Ureter (tissue), 1 donor: ENCODE results near the gene ISLR2. TPM values are rescaled to one million over a fixed set of nuclear protein-coding genes. Genes with fewer than 3 reads are reported as not detected.

Experiments
- DNase-seq: peaks from one replicate; pipeline ENCODE4 v3.0.0-alpha.2; 2020; ENCODE audit warnings: low spot score
- total RNA-seq: library from RNA; stranded (reverse); gene quantifications from one replicate; pipeline ENCODE4 v1.2.4, GENCODE V29; 2023
- donor health status: DM: yes; HTN: yes; CAD: no.

Gene ISLR2
- total RNA-seq, 1 donor from 2014 or later, result 0.21 TPM

- no peak for DNase-seq
Measured at GRCh38 chr15:74176262-74177214, 46.2 kb downstream of the ISLR2 start.

GRCh38 chr15:74178326-74179100, 48.1 kb downstream of the ISLR2 start:
- no peak for DNase-seq

GRCh38 chr15:74179101-74179841, 48.9 kb downstream of the ISLR2 start:
- peak; percentile 74 for DNase-seq

GRCh38 chr15:74179983-74180880, 49.8 kb downstream of the ISLR2 start:
- DNase-seq, result no peak

- DNase-seq, result no peak
Measured at GRCh38 chr15:74180881-74181602, 50.7 kb downstream of the ISLR2 start.

GRCh38 chr15:74182131-74182530, 51.7 kb downstream of the ISLR2 start:
- no peak for DNase-seq

GRCh38 chr15:74184582-74185091, 54.3 kb downstream of the ISLR2 start:
- DNase-seq, result no peak

GRCh38 chr15:74185710-74186348, 55.4 kb downstream of the ISLR2 start:
- DNase-seq, result no peak

Other genes with a start within 250 kb of the ISLR2 start
- gene LOXL1, start 204.1 kb upstream of the ISLR2 start, total RNA-seq, result 30.9 TPM
- gene STOML1, start 138.3 kb upstream of the ISLR2 start, total RNA-seq, result 15.0 TPM
- gene PML, start 135.9 kb upstream of the ISLR2 start, total RNA-seq, result 102 TPM
- gene GOLGA6A, start 48.0 kb upstream of the ISLR2 start, total RNA-seq, result not detected
- 37.4 TPM for gene ISLR, start 43.1 kb downstream of the ISLR2 start, total RNA-seq
- 50.9 TPM for gene STRA6, start 72.2 kb downstream of the ISLR2 start, total RNA-seq
- 10.2 TPM for gene CCDC33, start 105.7 kb downstream of the ISLR2 start, total RNA-seq
- 2.4 TPM for gene CYP11A1, start 237.1 kb downstream of the ISLR2 start, total RNA-seq